Stomach (tissue), 4 donors: ENCODE measurements around the gene ERBB4.

Experiments used
- EP300 ChIP-seq: sonication (generic); formaldehyde crosslinking; IDR thresholded peaks from one replicate; pipeline ENCODE4 v1.6.1; 2017; ENCODE audit warnings: antibody characterized with exemption
- POLR2A ChIP-seq, 4 donors: fragments of 450-650 bp; IDR thresholded peaks; one replicate each; pipeline ENCODE4 v1.6.1; 2016; ENCODE audit warnings: antibody characterized with exemption in 4 of 4, control low read depth in 2 of 4, mild to moderate bottlenecking in 1 of 4, moderate library complexity in 1 of 4
- POLR2AphosphoS5 ChIP-seq, 3 donors: sonication (generic); formaldehyde crosslinking; IDR thresholded peaks; one replicate each; pipeline ENCODE4 v1.6.1; 2016; ENCODE audit warnings: antibody characterized with exemption in 3 of 3
- TF ChIP-seq, protein P1 (sequence below), 7 experiments: fragments of 450-650 bp in 4 of 7; fragments of 200-600 bp in 3 of 7; sonication (generic) in 3 of 7; IDR thresholded peaks; one replicate each; pipeline ENCODE4 v1.5.1; 2016 to 2019; ENCODE audit warnings: antibody characterized with exemption in 7 of 7, control low read depth in 2 of 7, mild to moderate bottlenecking in 1 of 7

DNA sequence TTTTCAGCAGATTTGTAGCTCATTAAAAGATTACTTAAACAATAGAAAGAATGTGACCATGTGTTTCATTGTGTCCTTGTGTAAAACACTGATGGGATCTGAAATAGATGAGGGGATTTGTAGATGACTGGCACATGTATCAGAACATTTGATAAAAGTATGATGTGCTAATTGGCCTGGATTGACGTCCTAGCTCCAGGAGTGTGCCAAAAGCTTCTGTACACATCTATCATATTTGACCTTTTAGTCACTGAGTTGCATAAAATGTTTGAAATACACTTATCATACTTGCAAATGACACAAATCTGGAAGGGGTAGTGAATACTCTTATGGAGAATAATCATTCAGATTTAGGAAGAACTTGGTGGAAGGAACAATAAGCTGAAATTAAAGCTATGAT, 778.5 kb downstream of the ERBB4 start:
- TF ChIP-seq, protein P1, sequence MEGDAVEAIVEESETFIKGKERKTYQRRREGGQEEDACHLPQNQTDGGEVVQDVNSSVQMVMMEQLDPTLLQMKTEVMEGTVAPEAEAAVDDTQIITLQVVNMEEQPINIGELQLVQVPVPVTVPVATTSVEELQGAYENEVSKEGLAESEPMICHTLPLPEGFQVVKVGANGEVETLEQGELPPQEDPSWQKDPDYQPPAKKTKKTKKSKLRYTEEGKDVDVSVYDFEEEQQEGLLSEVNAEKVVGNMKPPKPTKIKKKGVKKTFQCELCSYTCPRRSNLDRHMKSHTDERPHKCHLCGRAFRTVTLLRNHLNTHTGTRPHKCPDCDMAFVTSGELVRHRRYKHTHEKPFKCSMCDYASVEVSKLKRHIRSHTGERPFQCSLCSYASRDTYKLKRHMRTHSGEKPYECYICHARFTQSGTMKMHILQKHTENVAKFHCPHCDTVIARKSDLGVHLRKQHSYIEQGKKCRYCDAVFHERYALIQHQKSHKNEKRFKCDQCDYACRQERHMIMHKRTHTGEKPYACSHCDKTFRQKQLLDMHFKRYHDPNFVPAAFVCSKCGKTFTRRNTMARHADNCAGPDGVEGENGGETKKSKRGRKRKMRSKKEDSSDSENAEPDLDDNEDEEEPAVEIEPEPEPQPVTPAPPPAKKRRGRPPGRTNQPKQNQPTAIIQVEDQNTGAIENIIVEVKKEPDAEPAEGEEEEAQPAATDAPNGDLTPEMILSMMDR (IDR thresholded peaks at IDR 0.05), result no peak
- TF ChIP-seq POLR2A (IDR thresholded peaks at IDR 0.05), result no peak
- TF ChIP-seq POLR2AphosphoS5 (IDR thresholded peaks at IDR 0.05), result no peak
- no peak for TF ChIP-seq EP300
